Jurkat, Clone E6-1 (cell line): ENCODE data around the gene GPR161.
"Not testable (repeated sequence)": the region's sequence is repeated elsewhere in the genome, so short reads cannot be mapped to it uniquely, and the experiment has no call there.

Experiments used
- DNase-seq: peaks from one replicate; pipeline ENCODE4 v3.0.0-alpha.2; 2011; ENCODE audit warnings: low read depth, low spot score
- H3K4me3 ChIP-seq: 2 replicates; pipeline ENCODE4 v1.5.1; 2011; ENCODE audit warnings: mild to moderate bottlenecking, low read length, control low read depth, moderate library complexity

The GPR161 gene

GRCh38 chr1:168057921-168058320 lies 78.8 kb downstream of the GPR161 start:
- no peak for DNase-seq
- no peak overlapping the region for H3K4me3 ChIP-seq

GRCh38 chr1:168057355-168057754 lies 79.4 kb downstream of the GPR161 start:
- DNase-seq: no peak
- no peak overlapping the region for H3K4me3 ChIP-seq

GRCh38 chr1:168056152-168056551 lies 80.6 kb downstream of the GPR161 start:
- not testable (repeated sequence) for DNase-seq, H3K4me3 ChIP-seq

GRCh38 chr1:168054117-168054516 lies 82.6 kb downstream of the GPR161 start:
- DNase-seq: no peak
- H3K4me3 ChIP-seq: no peak overlapping the region

- no peak overlapping the region for H3K4me3 ChIP-seq
- DNase-seq: no peak
These were observed 83.0 kb downstream of the GPR161 start for GRCh38 chr1:168053681-168054080.

- DNase-seq: no peak
These were observed 85.8 kb downstream of the GPR161 start for GRCh38 chr1:168050880-168051279.

GRCh38 chr1:168050307-168050706 lies 86.4 kb downstream of the GPR161 start:
- DNase-seq: no peak
- no peak overlapping the region for H3K4me3 ChIP-seq

More at GRCh38 chr1:168050880-168051279, 85.8 kb downstream of the GPR161 start:
- H3K4me3 ChIP-seq: no peak overlapping the region

- DNase-seq: no peak
- no peak overlapping the region for H3K4me3 ChIP-seq
These were observed 91.4 kb downstream of the GPR161 start for GRCh38 chr1:168045311-168045710.

- DNase-seq: no peak
These were observed 94.4 kb downstream of the GPR161 start for GRCh38 chr1:168042362-168042761.

GRCh38 chr1:168035345-168035744 lies 101.4 kb downstream of the GPR161 start:
- H3K4me3 ChIP-seq: no peak overlapping the region
- DNase-seq: no peak

More at GRCh38 chr1:168042362-168042761, 94.4 kb downstream of the GPR161 start:
- H3K4me3 ChIP-seq: no peak overlapping the region

GRCh38 chr1:168032029-168032428 lies 104.7 kb downstream of the GPR161 start:
- H3K4me3 ChIP-seq: no peak overlapping the region
- DNase-seq: no peak

- no peak for DNase-seq
- no peak overlapping the region for H3K4me3 ChIP-seq
These were observed 105.1 kb downstream of the GPR161 start for GRCh38 chr1:168031627-168032026.

GRCh38 chr1:168031198-168031597 lies 105.5 kb downstream of the GPR161 start:
- no peak for DNase-seq
- no peak overlapping the region for H3K4me3 ChIP-seq
